GM12878 (cell line): ENCODE results near the gene ITGA1. TPM values are rescaled to one million over a fixed set of nuclear protein-coding genes. Genes with fewer than 3 reads are reported as not detected.
"Not testable (repeated sequence)": the region's sequence is repeated elsewhere in the genome, so short reads cannot be mapped to it uniquely, and the experiment has no call there.

Source experiments
- ATAC-seq: fragments of 200-7000 bp; cut with Tn5 transposase; 3 replicates; pipeline ENCODE4 v1.9.1; 2020; ENCODE audit warnings: mild to moderate bottlenecking, moderate library complexity
- BruUV-seq: library from RNA; stranded (reverse); fragments of 400-500 nt; replicated peaks from 2 replicates; lab custom pipeline; 2021; lab: Mats Ljungman, UMichigan
- CTCF ChIA-PET: fragments of 300-600 bp; sonication (Branson Sonifier 250); formaldehyde crosslinking; extraction: SDS; loops from one replicate; lab custom pipeline; 2021; ENCODE audit warnings: inconsistent platforms; lab: Yijun Ruan, JAX
- POLR2A ChIA-PET: fragments of 350-600 bp; formaldehyde crosslinking; extraction: SDS; loops from one replicate; lab custom pipeline; 2021; ENCODE audit warnings: inconsistent platforms; lab: Charles Lee
- RAD21 ChIA-PET: fragments of 300-600 bp; sonication (Branson Sonifier 250); formaldehyde crosslinking; loops from one replicate; lab custom pipeline; 2023; ENCODE audit warnings: antibody characterized with exemption; ENCODE audit not compliant: unreplicated experiment; lab: Charles Lee
- SMC1A ChIA-PET: fragments of 300-600 bp; sonication (Branson Sonifier 250); formaldehyde crosslinking; loops from one replicate; lab custom pipeline; 2023; ENCODE audit not compliant: unreplicated experiment, uncharacterized antibody; lab: Charles Lee
- DNase-seq: peaks from one replicate; pipeline ENCODE4 v3.0.0-alpha.2; 2011; ENCODE audit warnings: low read depth, low spot score
- FAIRE-seq: peaks from 3 replicates; lab custom pipeline; 2011; peaks lifted over from hg19 to GRCh38; lab: Jason Lieb, UNC
- H2AFZ ChIP-seq: 2 replicates; pipeline ENCODE4 v1.6.0; 2011; ENCODE audit warnings: low read depth, low read length, control low read depth; ENCODE audit not compliant: control insufficient read depth
- H3K27ac ChIP-seq: 2 replicates; pipeline ENCODE4 v1.5.1; 2011; ENCODE audit warnings: control low read depth; ENCODE audit not compliant: control insufficient read depth, insufficient read depth
- H3K27me3 ChIP-seq, 2 experiments: replicated peaks in 1 of 2; 2 replicates each; pipeline versions ENCODE4 v1.6.0 to v1.6.1; 2011; ENCODE audit warnings: low read length in 1 of 2; ENCODE audit not compliant: control insufficient read depth in 2 of 2, insufficient read depth in 2 of 2
- H3K36me3 ChIP-seq, 2 experiments: 2 replicates each; pipeline ENCODE4 v1.5.1; 2011; ENCODE audit warnings: low read length in 1 of 2; ENCODE audit not compliant: control insufficient read depth in 2 of 2, insufficient read depth in 2 of 2
- H3K4me1 ChIP-seq: 2 replicates; pipeline ENCODE4 v1.6.1; 2011; ENCODE audit warnings: mild to moderate bottlenecking, low read length, moderate library complexity, mixed read lengths; ENCODE audit not compliant: control insufficient read depth, insufficient read depth
- H3K4me2 ChIP-seq: 2 replicates; pipeline ENCODE4 v1.6.0; 2011; ENCODE audit warnings: control low read depth; ENCODE audit not compliant: control insufficient read depth, insufficient read depth
- H3K4me3 ChIP-seq: fragments of 200-600 bp; sonication (generic); 2 replicates; pipeline ENCODE4 v1.5.1; 2016
- H3K79me2 ChIP-seq: 2 replicates; pipeline ENCODE4 v1.6.0; 2011; ENCODE audit warnings: low read length; ENCODE audit not compliant: control insufficient read depth, insufficient read depth
- H3K9ac ChIP-seq: 2 replicates; pipeline ENCODE4 v1.8.0; 2011; ENCODE audit warnings: low read length, control low read depth, mixed read lengths; ENCODE audit not compliant: control insufficient read depth, insufficient read depth
- H3K9me3 ChIP-seq: replicated peaks from 3 replicates; pipeline ENCODE4 v1.5.1; 2011; ENCODE audit warnings: mild to moderate bottlenecking, low read length; ENCODE audit not compliant: control insufficient read depth, insufficient read depth
- H4K20me1 ChIP-seq: 2 replicates; pipeline ENCODE4 v1.6.0; 2011; ENCODE audit not compliant: control insufficient read depth, insufficient read depth
- ATF7 ChIP-seq: fragments of 450-650 bp; IDR thresholded peaks from 2 replicates; pipeline ENCODE4 v1.6.1; 2016; ENCODE audit warnings: low read depth, mild to moderate bottlenecking
- BACH1 ChIP-seq: fragments of 450-650 bp; IDR thresholded peaks from 2 replicates; pipeline ENCODE4 v1.6.1; 2017; ENCODE audit warnings: mild to moderate bottlenecking, borderline replicate concordance
- BCLAF1 ChIP-seq: fragments of 450-650 bp; IDR thresholded peaks from 2 replicates; pipeline ENCODE4 v1.6.1; 2017; ENCODE audit warnings: antibody characterized with exemption, mild to moderate bottlenecking, moderate library complexity
- IRF5 ChIP-seq: fragments of 450-650 bp; IDR thresholded peaks from 2 replicates; pipeline ENCODE4 v1.6.1; 2017; ENCODE audit warnings: borderline replicate concordance
- LARP7 ChIP-seq: fragments of 450-650 bp; IDR thresholded peaks from 2 replicates; pipeline ENCODE4 v1.6.1; 2017; ENCODE audit warnings: mild to moderate bottlenecking
- PAX5 ChIP-seq: IDR thresholded peaks from 2 replicates; pipeline ENCODE4 v1.6.1; 2011; ENCODE audit warnings: low read depth, low read length, borderline replicate concordance
- RAD21 ChIP-seq: IDR thresholded peaks from 2 replicates; pipeline ENCODE4 v1.6.1; 2011; ENCODE audit warnings: mild to moderate bottlenecking, low read depth, low read length, moderate library complexity; ENCODE audit not compliant: insufficient read depth
- SMAD1 ChIP-seq: fragments of 450-650 bp; IDR thresholded peaks from 2 replicates; pipeline ENCODE4 v1.6.1; 2018; ENCODE audit warnings: mild to moderate bottlenecking, low read depth; ENCODE audit not compliant: partially characterized antibody
- SP1 ChIP-seq: IDR thresholded peaks from one replicate; pipeline ENCODE4 v1.6.1; 2011; ENCODE audit warnings: low read depth, low read length
- TCF12 ChIP-seq: IDR thresholded peaks from 2 replicates; pipeline ENCODE4 v1.6.1; 2011; ENCODE audit warnings: low read depth, mild to moderate bottlenecking, low read length
- YY1 ChIP-seq: IDR thresholded peaks from 2 replicates; pipeline ENCODE4 v1.6.1; 2011; ENCODE audit warnings: low read depth, mild to moderate bottlenecking, low read length
- WGBS: methylation state at CpG from one replicate; pipeline ENCODE4 v1.1.6; 2016; ENCODE audit warnings: low lambda C conversion rate; ENCODE audit not compliant: insufficient replicate concordance, insufficient coverage; ENCODE audit errors: missing lambda C conversion rate; 5-methylcytosine and 5-hydroxymethylcytosine counted together
- in situ Hi-C: fragments of 300-500 bp; cut with MboI; formaldehyde crosslinking; loops from 9 replicates; pipeline ENCODE4 v1.14.3; 2018; ENCODE audit warnings: mixed read lengths
- intact Hi-C: fragments of 100-400 bp; cut with micrococcal nuclease; formaldehyde crosslinking; loops from one replicate; pipeline ENCODE4 v1.14.2; 2022; ENCODE audit not compliant: unreplicated experiment
- polyA plus RNA-seq, 11 experiments: library from polyadenylated mRNA; depleted of rRNA in 4 of 11; unstranded in 6 of 11; stranded (reverse) in 5 of 11; fragments of >200 nt; fragmentation: Nextera tagmentation in 4 of 11; fragmentation: Illumina TruSeq in 1 of 11; extraction: Ambion mirVana in 4 of 11; extraction: Trizol in 1 of 11; gene quantifications; 1 replicate in 1 of 11; 2 replicates in 10 of 11; pipeline versions ENCODE4 v1.2.1 to v1.2.3, GENCODE V29; 2011 to 2016; ENCODE audit warnings: inconsistent platforms in 2 of 11, missing spikeins in 2 of 11, low read depth in 1 of 11
- total RNA-seq, 4 experiments: library from RNA; depleted of rRNA in 3 of 4; stranded (reverse); fragments of >200 nt in 3 of 4; fragmentation: Illumina TruSeq in 1 of 4; extraction: Trizol in 1 of 4; gene quantifications; 2 replicates each; pipeline versions ENCODE4 v1.2.1 to v1.2.3, GENCODE V29; 2013 to 2021
- TF ChIP-seq, protein P1 (sequence below): fragments of 450-650 bp; IDR thresholded peaks from 2 replicates; pipeline ENCODE4 v1.6.1; 2018; ENCODE audit warnings: borderline replicate concordance, mild to moderate bottlenecking; ENCODE audit not compliant: partially characterized antibody

The ITGA1 gene
- total and polyA plus RNA-seq, 10 of the 15 experiments (the other 5 are each of a cell fraction or from before 2014, with no cell fraction given): 0.02 to 0.56 (median 0.19) TPM

GRCh38 chr5:52818807-52819206 lies 31.1 kb downstream of the ITGA1 start:
- H3K4me2 ChIP-seq, H3K27ac ChIP-seq, ATAC-seq, BruUV-seq, H3K27me3 ChIP-seq, H3K9ac ChIP-seq, H2AFZ ChIP-seq, H3K4me1 ChIP-seq, H3K36me3 ChIP-seq, H3K4me3 ChIP-seq, H3K9me3 ChIP-seq, SMC1A ChIA-PET, H3K79me2 ChIP-seq, POLR2A ChIA-PET, H4K20me1 ChIP-seq, CTCF ChIA-PET, in situ Hi-C loops, RAD21 ChIA-PET, DNase-seq, intact Hi-C loops, FAIRE-seq: not testable (repeated sequence)
- 94% methylated on average over 3 of the region's 3 CpGs for WGBS

- Histone ChIP-seq H3K4me3 (no peak overlapping the region), H3K27ac (no peak overlapping the region), H3K4me1 (no peaks in the 10 kb centered on the region), H3K36me3 (no peaks in the 10 kb centered on the region), H3K4me2 (no peak overlapping the region), H3K79me2 (no peaks in the 10 kb centered on the region), H3K9me3 (no peaks in the 10 kb centered on the region), H4K20me1 (no peaks in the 10 kb centered on the region), H2AFZ (no peak overlapping the region), H3K9ac (no peak overlapping the region), H3K27me3 (no peaks in the 10 kb centered on the region)
- ChIA-PET RAD21 (no interaction called here), CTCF (interaction anchor here (0.6 kb wide), 1 partner anchor 33 kb away, joined by 3 read pairs; no protein-coding TSS in a partner anchor), SMC1A (no interaction called here), POLR2A (no interaction called here)
- DNase-seq (no peak), ATAC-seq (no peak), FAIRE-seq (no peak)
- in situ Hi-C loops (no loop called here), intact Hi-C loops (no loop called here)
- WGBS: 0% methylated on average over 1 of the region's 1 CpG
- no TSS peak for BruUV-seq
- TF ChIP-seq YY1 (no peak), RAD21 (no peak), LARP7 (no peak), BACH1 (no peak), SMAD1 (no peak), PAX5 (no peak), IRF5 (no peak), TCF12 (no peak), ATF7 (no peak), SP1 (no peak), BCLAF1 (no peak)
- TF ChIP-seq, protein P1, sequence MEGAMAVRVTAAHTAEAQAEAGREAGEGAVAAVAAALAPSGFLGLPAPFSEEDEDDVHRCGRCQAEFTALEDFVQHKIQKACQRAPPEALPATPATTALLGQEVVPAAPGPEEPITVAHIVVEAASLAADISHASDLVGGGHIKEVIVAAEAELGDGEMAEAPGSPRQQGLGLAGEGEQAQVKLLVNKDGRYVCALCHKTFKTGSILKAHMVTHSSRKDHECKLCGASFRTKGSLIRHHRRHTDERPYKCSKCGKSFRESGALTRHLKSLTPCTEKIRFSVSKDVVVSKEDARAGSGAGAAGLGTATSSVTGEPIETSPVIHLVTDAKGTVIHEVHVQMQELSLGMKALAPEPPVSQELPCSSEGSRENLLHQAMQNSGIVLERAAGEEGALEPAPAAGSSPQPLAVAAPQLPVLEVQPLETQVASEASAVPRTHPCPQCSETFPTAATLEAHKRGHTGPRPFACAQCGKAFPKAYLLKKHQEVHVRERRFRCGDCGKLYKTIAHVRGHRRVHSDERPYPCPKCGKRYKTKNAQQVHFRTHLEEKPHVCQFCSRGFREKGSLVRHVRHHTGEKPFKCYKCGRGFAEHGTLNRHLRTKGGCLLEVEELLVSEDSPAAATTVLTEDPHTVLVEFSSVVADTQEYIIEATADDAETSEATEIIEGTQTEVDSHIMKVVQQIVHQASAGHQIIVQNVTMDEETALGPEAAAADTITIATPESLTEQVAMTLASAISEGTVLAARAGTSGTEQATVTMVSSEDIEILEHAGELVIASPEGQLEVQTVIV: no peak
Observed at GRCh38 chr5:52821901-52822300, 34.2 kb downstream of the ITGA1 start.
